Measurements from ENCODE around the gene GABRR3. TPM values are rescaled to one million over a fixed set of nuclear protein-coding genes. Genes with fewer than 3 reads are reported as not detected.

GABRR3 gene
- total and polyA plus RNA-seq, 12 donors: not detected

DNA sequence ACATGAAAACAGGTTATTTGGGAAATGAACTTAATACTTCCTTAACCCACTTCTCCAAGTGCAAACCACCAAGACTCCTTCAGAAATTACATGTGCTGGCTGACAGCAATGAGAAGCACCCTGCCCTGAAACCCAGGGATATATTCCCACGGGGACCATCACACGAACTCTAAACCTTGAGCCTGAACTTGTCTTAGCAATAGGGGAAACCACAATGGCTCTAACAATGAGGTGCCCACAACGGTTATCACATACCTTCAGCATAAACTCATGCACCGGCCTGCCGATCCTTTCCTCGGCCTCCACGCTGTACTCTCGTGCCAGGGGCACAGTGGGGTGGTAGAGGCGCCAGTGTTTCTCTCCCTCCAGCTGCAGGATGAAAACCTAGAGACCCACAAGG is 76.3 kb downstream of the GABRR3 start:
- peaks cover 0 to 37% (median 13%) of the 10 kb centered on the region in 9 donors for H3K4me1 ChIP-seq
- TF ChIP-seq, protein P1, sequence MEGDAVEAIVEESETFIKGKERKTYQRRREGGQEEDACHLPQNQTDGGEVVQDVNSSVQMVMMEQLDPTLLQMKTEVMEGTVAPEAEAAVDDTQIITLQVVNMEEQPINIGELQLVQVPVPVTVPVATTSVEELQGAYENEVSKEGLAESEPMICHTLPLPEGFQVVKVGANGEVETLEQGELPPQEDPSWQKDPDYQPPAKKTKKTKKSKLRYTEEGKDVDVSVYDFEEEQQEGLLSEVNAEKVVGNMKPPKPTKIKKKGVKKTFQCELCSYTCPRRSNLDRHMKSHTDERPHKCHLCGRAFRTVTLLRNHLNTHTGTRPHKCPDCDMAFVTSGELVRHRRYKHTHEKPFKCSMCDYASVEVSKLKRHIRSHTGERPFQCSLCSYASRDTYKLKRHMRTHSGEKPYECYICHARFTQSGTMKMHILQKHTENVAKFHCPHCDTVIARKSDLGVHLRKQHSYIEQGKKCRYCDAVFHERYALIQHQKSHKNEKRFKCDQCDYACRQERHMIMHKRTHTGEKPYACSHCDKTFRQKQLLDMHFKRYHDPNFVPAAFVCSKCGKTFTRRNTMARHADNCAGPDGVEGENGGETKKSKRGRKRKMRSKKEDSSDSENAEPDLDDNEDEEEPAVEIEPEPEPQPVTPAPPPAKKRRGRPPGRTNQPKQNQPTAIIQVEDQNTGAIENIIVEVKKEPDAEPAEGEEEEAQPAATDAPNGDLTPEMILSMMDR (IDR thresholded peaks at IDR 0.05): no peak
- ATAC-seq (no peak), DNase-seq (no peak)
- H3K27ac ChIP-seq: no peak overlapping the region
- H3K4me3 ChIP-seq: no peak overlapping the region
- no peaks in the 10 kb centered on the region for H3K27me3 ChIP-seq
- peaks cover 0 to 81% (median 16%) of the 10 kb centered on the region in 9 donors for H3K36me3 ChIP-seq
- no peaks in the 10 kb centered on the region for H3K9me3 ChIP-seq
- intact Hi-C loops (cut with DNase I): no loop called here
- 94 to 96% methylated on average over 9 of the region's 9 CpGs for WGBS, 2 donors

DNA sequence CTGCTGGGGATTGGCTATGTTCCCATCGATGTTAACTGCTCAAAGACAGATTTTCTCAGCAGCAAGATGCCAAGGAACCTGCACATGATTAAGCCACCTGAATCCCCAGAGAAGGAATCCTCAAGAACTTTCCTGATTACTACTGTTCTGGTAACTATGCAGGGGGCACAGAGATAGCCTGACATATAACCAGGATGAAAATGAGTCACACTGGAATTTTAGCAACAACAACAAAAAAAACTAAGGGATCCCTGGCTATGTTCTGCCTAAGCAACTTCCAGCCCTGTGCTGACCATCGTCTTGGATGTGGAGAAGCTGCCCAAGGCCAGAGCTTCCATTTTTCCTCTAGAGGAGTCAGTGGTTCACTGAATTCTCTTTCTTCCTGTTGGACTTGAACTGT is 76.7 kb downstream of the GABRR3 start:
- DNase-seq (no peak), ATAC-seq (no peak)
- H3K27ac ChIP-seq: no peak overlapping the region
- peaks cover 0 to 33% (median 9%) of the 10 kb centered on the region in 9 donors for H3K4me1 ChIP-seq
- WGBS, 2 donors: 89 to 93% methylated on average over 2 of the region's 2 CpGs
- H3K4me3 ChIP-seq: no peak overlapping the region
- H3K27me3 ChIP-seq: no peaks in the 10 kb centered on the region
- no peaks in the 10 kb centered on the region for H3K9me3 ChIP-seq
- peaks cover 0 to 85% (median 17%) of the 10 kb centered on the region in 9 donors for H3K36me3 ChIP-seq
- intact Hi-C loops (cut with DNase I): no loop called here
- TF ChIP-seq, protein P1 (IDR thresholded peaks at IDR 0.05): no peak

DNA sequence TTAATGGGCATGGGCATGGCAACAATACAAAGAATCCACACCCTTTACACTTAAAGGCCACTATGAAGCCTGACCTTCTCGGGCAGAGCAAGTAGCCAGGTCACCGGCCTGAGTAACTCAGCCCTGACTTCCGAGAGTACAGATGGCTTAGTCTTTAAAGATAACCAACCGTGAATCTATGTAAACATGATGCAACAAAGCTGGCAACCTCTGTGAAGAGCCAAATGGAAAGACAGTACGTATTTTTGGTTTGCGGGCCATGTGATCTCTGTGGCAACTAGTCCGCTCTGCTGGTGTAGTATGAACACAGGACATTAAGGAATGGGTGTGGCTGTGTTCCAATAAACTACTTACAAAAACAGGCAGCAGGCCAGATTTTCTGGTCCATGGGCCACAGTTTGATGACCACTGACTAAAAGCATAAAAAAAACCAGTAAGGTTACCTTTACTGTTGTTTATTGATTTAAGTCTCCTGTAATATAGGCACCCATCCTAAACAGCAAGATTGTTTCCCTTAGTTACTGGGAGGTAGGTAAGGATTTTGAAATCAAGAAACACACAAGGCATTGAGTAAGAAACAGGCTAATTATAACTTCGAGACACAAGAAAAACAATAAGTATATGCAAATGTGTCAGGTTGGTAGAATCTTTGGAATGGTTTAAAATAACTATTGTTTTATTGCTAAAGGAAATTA is 77.4 kb downstream of the GABRR3 start:
- TF ChIP-seq, protein P1 (IDR thresholded peaks at IDR 0.05): no peak
- intact Hi-C loops (cut with DNase I): no loop called here
- ATAC-seq (peak in 5 of 8 donors; percentile 48 to 76 (median 60)), DNase-seq (no peak)
- H3K4me3 ChIP-seq: no peak overlapping the region
- no peaks in the 10 kb centered on the region for H3K27me3 ChIP-seq
- no peak overlapping the region for H3K27ac ChIP-seq
- H3K4me1 ChIP-seq: peaks cover 0 to 26% (median 4%) of the 10 kb centered on the region in 9 donors
- 71 to 82% methylated on average over 8 of the region's 8 CpGs for WGBS, 2 donors
- peaks cover 0 to 86% (median 17%) of the 10 kb centered on the region in 9 donors for H3K36me3 ChIP-seq
- H3K9me3 ChIP-seq: no peaks in the 10 kb centered on the region

DNA sequence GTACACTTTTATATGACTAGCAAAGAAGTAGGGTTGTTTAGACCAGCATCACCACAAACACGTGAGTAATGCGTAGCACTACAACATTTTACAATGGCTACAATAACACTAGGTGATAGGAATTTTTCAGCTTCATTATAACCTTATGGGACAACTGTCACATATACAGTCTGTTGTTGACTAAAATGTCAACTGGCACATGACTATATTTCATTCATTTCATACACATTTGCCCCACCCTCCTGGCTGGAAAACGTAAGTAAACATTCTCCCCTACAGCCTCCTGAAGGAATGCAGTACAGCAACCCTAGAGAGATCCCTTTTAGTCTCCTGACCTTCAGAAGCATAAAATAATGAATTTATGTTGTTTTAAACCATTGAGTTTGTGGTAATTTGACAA is 79.1 kb downstream of the GABRR3 start:
- peaks cover 0 to 93% (median 17%) of the 10 kb centered on the region in 9 donors for H3K36me3 ChIP-seq
- peaks cover 0 to 26% (median 3%) of the 10 kb centered on the region in 9 donors for H3K4me1 ChIP-seq
- no peak for DNase-seq
- no peak overlapping the region for H3K27ac ChIP-seq
- intact Hi-C loops (cut with DNase I): no loop called here
- H3K27me3 ChIP-seq: no peaks in the 10 kb centered on the region
- no peaks in the 10 kb centered on the region for H3K9me3 ChIP-seq
- H3K4me3 ChIP-seq: no peak overlapping the region
- TF ChIP-seq, protein P1 (IDR thresholded peaks at IDR 0.05): no peak
- 89 to 93% methylated on average over 3 of the region's 3 CpGs for whole genome bisulfite sequencing, 2 donors
- ATAC-seq: no peak
